Hypothalamus (tissue), 51 donors: Measurements from ENCODE around the gene CSRNP2.
"Not testable (repeated sequence)": the region's sequence is repeated elsewhere in the genome, so short reads cannot be mapped to it uniquely, and the experiment has no call there.

Source experiments
- DNase-seq, 51 donors: peaks; one replicate each; lab custom pipeline; 2025; lab: John Stamatoyannopoulos, UW

Gene CSRNP2

DNA sequence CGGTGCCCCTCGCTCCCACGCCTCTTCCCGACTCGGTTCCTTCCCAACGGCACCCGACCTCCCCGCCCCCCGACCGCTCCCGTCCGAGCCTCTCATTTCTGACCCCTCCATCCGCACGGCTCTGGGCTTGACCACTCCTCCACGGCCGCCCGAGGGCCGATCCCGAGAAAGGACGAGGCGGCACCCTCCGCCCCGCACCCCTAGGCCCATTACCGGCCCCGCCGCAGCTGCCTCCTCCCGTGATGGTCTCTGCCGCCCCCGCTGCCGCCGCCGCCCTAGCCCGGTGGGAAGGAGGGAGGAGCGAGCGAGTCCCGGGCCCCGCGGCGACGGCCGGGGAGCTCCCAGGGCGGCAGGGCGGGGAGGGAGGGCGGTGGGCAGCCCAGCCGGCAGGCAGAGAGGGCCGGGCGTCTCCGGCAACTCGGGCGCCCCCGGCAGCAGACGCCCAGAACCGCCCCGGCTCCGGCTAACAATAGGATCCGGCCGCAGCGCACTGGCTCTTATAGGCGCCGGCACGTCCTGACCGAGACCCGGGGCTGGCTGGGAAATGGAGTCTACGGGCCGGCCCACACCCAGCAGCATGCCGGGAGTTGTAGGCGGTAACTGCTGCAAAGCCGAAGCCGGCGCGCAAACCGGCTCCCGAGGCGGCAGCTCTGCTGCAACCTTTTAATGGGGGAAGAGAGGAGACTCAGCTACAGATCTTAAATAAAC is at the start of gene CSRNP2:
Gene CSRNP2 (minus strand): TSS at position 471 of the 708 bp plus-strand sequence. CDS start 7,035 bp downstream, outside the sequence.
- DNase-seq: peak; percentile 46 to 99 (median 95)

DNA sequence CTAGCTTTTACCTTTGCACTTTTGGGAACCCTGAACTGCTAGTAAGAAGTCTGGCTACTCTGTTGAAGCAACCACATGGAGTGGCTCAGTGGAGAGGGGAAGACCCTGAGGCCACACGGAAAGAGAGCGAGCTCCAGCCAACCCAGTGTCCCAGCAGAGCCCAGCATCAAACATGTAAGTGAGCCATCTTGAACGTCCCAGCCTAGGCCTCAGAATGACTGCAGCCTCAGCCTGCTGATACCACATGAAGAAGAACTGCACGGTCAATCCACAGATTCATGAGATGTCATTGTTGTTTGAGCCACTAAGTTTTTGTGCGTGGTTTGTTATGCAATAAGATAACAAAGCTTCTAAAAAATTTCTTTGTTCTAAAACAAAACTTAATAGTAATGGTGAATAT is 49.3 kb upstream of the CSRNP2 start:
- no peak for DNase-seq

GRCh38 chr12:51131745-51132521 is 48.5 kb upstream of the CSRNP2 start:
- no peak for DNase-seq

GRCh38 chr12:51128919-51129318 is 45.5 kb upstream of the CSRNP2 start:
- no peak for DNase-seq

GRCh38 chr12:51127050-51127729 is 43.8 kb upstream of the CSRNP2 start:
- no peak for DNase-seq

- DNase-seq: no peak
Observed at GRCh38 chr12:51126297-51126696, 42.9 kb upstream of the CSRNP2 start.

GRCh38 chr12:51124504-51124903 is 41.1 kb upstream of the CSRNP2 start:
- peak in 20 of 51 donors; percentile 0 to 32 (median 6) for DNase-seq

- no peak for DNase-seq
Observed at GRCh38 chr12:51122844-51123243, 39.4 kb upstream of the CSRNP2 start.

GRCh38 chr12:51118706-51119105 is 35.3 kb upstream of the CSRNP2 start:
- DNase-seq: no peak

GRCh38 chr12:51115533-51115932 is 32.1 kb upstream of the CSRNP2 start:
- no peak for DNase-seq

GRCh38 chr12:51108136-51108535 is 24.7 kb upstream of the CSRNP2 start:
- DNase-seq: no peak

DNA sequence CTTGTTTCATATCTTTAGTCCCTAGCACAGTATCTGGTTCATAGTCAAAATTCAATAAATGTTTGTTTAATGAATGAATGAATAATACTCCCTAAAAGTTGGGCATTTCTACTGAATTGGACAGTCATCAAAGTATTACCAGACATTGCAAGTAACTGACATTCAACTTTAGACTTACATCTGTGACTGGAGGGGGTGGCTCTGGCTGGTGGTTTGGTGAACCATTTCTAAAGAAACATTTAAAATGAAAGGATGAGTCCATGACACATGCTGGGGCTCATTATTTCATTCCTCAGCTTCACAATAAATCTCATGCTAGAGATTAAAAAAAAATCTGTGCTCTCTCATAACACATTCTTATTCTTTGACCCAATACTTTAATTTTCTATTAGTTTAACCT is 20.6 kb upstream of the CSRNP2 start:
- DNase-seq: no peak

GRCh38 chr12:51098611-51099010 is 15.2 kb upstream of the CSRNP2 start:
- no peak for DNase-seq

GRCh38 chr12:51090705-51091229 is 7.4 kb upstream of the CSRNP2 start:
- DNase-seq: no peak

GRCh38 chr12:51087818-51088217 is 4.4 kb upstream of the CSRNP2 start:
- no peak for DNase-seq

DNA sequence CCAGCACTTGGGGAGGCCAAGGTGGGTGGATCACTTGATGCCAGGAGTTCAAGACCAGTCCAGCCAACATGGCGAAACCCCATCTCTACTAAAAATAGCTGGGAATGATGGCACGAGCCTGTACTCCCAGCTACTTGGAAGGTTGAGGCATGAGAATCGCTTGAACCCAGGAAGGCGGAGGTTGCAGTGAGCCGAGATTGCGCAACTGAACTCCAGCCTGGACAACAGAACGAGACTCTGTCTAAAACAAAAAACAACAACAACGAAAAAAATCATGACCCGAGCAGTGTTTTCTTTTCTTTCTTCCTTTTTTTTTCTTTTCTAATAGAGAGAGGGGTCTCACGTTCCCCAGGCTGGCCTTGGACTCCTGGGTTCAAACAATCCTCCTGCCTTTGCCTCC is 3.5 kb upstream of the CSRNP2 start:
- no peak for DNase-seq

GRCh38 chr12:51085757-51086156 is 2.4 kb upstream of the CSRNP2 start:
- DNase-seq: no peak

GRCh38 chr12:51082561-51083125 is 753 bp downstream of the CSRNP2 start:
- DNase-seq: peak in 22 of 51 donors; percentile 8 to 66 (median 35)

- no peak for DNase-seq
Observed at GRCh38 chr12:51081421-51081820, 2.0 kb downstream of the CSRNP2 start.

- no peak for DNase-seq
Observed at GRCh38 chr12:51080136-51080535, 3.3 kb downstream of the CSRNP2 start.

GRCh38 chr12:51078866-51079265 is 4.5 kb downstream of the CSRNP2 start:
- DNase-seq: not testable (repeated sequence)
